CD4-positive, alpha-beta T cell (primary cell): Measurements from ENCODE around the gene TMEM150B. TPM values are rescaled to one million over a fixed set of nuclear protein-coding genes. Genes with fewer than 3 reads are reported as not detected.
A peak's percentile ranks its signal among the peaks of the same experiment; 100 is the strongest.

ENCODE experiments used
- ATAC-seq: fragments of 200-7000 bp; cut with Tn5 transposase; one replicate; pipeline ENCODE4 v1.10.0; 2022; ENCODE audit warnings: mild to moderate bottlenecking; ENCODE audit not compliant: poor library complexity
- CTCF ChIA-PET: fragments of 350-600 bp; sonication (Branson Sonifier 250); formaldehyde crosslinking; loops from one replicate; lab custom pipeline; 2021; ENCODE audit warnings: antibody characterized with exemption, inconsistent platforms; lab: Charles Lee
- POLR2A ChIA-PET: fragments of 350-600 bp; sonication (Branson Sonifier 250); formaldehyde crosslinking; loops from one replicate; lab custom pipeline; 2021; ENCODE audit warnings: antibody characterized with exemption, inconsistent platforms; lab: Charles Lee
- DNase-seq, 14 experiments: peaks; one replicate each; pipeline ENCODE4 v3.0.0-alpha.2; 2013 to 2020; ENCODE audit warnings: mixed read lengths in 2 of 14
- H3K27ac ChIP-seq, 2 donors: one replicate each; pipeline versions ENCODE4 v1.5.1 to v1.7.0; 2013; ENCODE audit warnings: low read length in 2 of 2, low read depth in 1 of 2, mild to moderate bottlenecking in 1 of 2
- H3K27me3 ChIP-seq, 2 experiments: 1 replicate in 1 of 2; 2 replicates in 1 of 2; pipeline versions ENCODE4 v1.6.1 to v1.7.0; 2013; ENCODE audit warnings: low read length in 2 of 2, control low read depth in 1 of 2, mild to moderate bottlenecking in 1 of 2, moderate library complexity in 1 of 2; ENCODE audit not compliant: insufficient read depth in 2 of 2, control insufficient read depth in 1 of 2
- H3K36me3 ChIP-seq: one replicate; pipeline ENCODE4 v1.6.1; 2013; ENCODE audit warnings: low read length, control low read depth; ENCODE audit not compliant: insufficient read depth
- H3K4me1 ChIP-seq: one replicate; pipeline ENCODE4 v1.6.1; 2013; ENCODE audit warnings: low read length, control low read depth; ENCODE audit not compliant: insufficient read depth
- H3K4me3 ChIP-seq: one replicate; pipeline ENCODE4 v1.5.1; 2013; ENCODE audit warnings: mild to moderate bottlenecking, low read length, moderate library complexity
- H3K9me3 ChIP-seq, 2 experiments: 1 replicate in 1 of 2; 2 replicates in 1 of 2; pipeline versions ENCODE4 v1.6.1 to v1.7.0; 2013; ENCODE audit warnings: low read length in 2 of 2, mild to moderate bottlenecking in 2 of 2, control low read depth in 1 of 2, moderate library complexity in 1 of 2; ENCODE audit not compliant: control insufficient read depth in 1 of 2, insufficient read depth in 1 of 2
- H3K27ac Mint-ChIP-seq: one replicate; pipeline ENCODE4 v1.8.0; 2020; ENCODE audit warnings: mixed read lengths
- H3K27me3 Mint-ChIP-seq: one replicate; pipeline ENCODE4 v1.8.0; 2021; ENCODE audit warnings: mixed read lengths
- H3K36me3 Mint-ChIP-seq: one replicate; pipeline ENCODE4 v1.8.0; 2021; ENCODE audit warnings: low read depth, mixed read lengths
- H3K4me1 Mint-ChIP-seq: one replicate; pipeline ENCODE4 v1.8.0; 2021; ENCODE audit warnings: low read depth, mixed read lengths
- H3K4me3 Mint-ChIP-seq: one replicate; pipeline ENCODE4 v1.8.0; 2020; ENCODE audit warnings: mild to moderate bottlenecking, mixed read lengths
- H3K9me3 Mint-ChIP-seq: one replicate; pipeline ENCODE4 v1.8.0; 2020; ENCODE audit warnings: mixed read lengths
- CTCF ChIP-seq: fragments of 200-600 bp; IDR thresholded peaks from one replicate; pipeline ENCODE4 v1.8.0; 2022; ENCODE audit warnings: antibody characterized with exemption, mild to moderate bottlenecking
- intact Hi-C, 2 experiments: fragments of 100-400 bp; cut with DNase I in 1 of 2; cut with micrococcal nuclease in 1 of 2; formaldehyde crosslinking; loops; one replicate each; pipeline versions ENCODE4 v1.15.1 to v1.9.0; 2023 to 2025; cut with DNase I, micrococcal nuclease
- total RNA-seq, 174 experiments: library from RNA in 2 of 174; stranded (reverse) in 2 of 174; gene quantifications; one replicate each; pipeline ENCODE4 v1.2.3 and lab custom pipeline; 2021 to 2026

Gene TMEM150B
- total RNA-seq, 2 experiments from 2014 or later, result not detected

GRCh38 chr19:55277494-55277893 is 47.6 kb downstream of the TMEM150B start:
- Mint-ChIP-seq H3K27me3 (no peaks in the 10 kb centered on the region), H3K4me3 (peak overlapping the region; percentile 51), H3K9me3 (no peaks in the 10 kb centered on the region), H3K27ac (no peak overlapping the region), H3K36me3 (peaks cover 55% of the 10 kb centered on the region), H3K4me1 (peaks cover 32% of the 10 kb centered on the region)
- H3K4me1 ChIP-seq, result peaks cover 35% of the 10 kb centered on the region
- DNase-seq (peak in 1 of 14 experiments; percentile 23), ATAC-seq (no peak)
- H3K27ac ChIP-seq, result peak overlapping the region in 1 of 2 donors; percentile 44
- POLR2A ChIA-PET, result interaction anchor here (5.9 kb wide), 1 partner anchor 18 kb away, joined by 79 read pairs; the partner anchor contains the start of gene PPP6R1
- no peak overlapping the region for H3K4me3 ChIP-seq
- TF ChIP-seq CTCF, result no peak
- no peaks in the 10 kb centered on the region for H3K9me3 ChIP-seq
- H3K27me3 ChIP-seq, result no peaks in the 10 kb centered on the region
- CTCF ChIA-PET, result no interaction called here
- H3K36me3 ChIP-seq, result peaks cover 28% of the 10 kb centered on the region
- intact Hi-C loops, result no loop called here

GRCh38 chr19:55276720-55277430 is 48.3 kb downstream of the TMEM150B start:
- ATAC-seq, result no peak
- H3K27ac Mint-ChIP-seq, result peak overlapping the region; percentile 77
- H3K27me3 Mint-ChIP-seq, result no peaks in the 10 kb centered on the region
- Histone ChIP-seq H3K27me3 (no peaks in the 10 kb centered on the region), H3K36me3 (peaks cover 33% of the 10 kb centered on the region), H3K4me3 (no peak overlapping the region), H3K9me3 (no peaks in the 10 kb centered on the region), H3K27ac (peak overlapping the region in 1 of 2 donors; percentile 44), H3K4me1 (peaks cover 35% of the 10 kb centered on the region)
- H3K36me3 Mint-ChIP-seq, result peaks cover 61% of the 10 kb centered on the region
- POLR2A ChIA-PET, result interaction anchor here (5.9 kb wide), 1 partner anchor 17 kb away, joined by 79 read pairs; the partner anchor contains the start of gene PPP6R1
- intact Hi-C loops, result no loop called here
- CTCF ChIA-PET, result no interaction called here
- no peaks in the 10 kb centered on the region for H3K9me3 Mint-ChIP-seq
- H3K4me3 Mint-ChIP-seq, result peak overlapping the region; percentile 61
- TF ChIP-seq CTCF, result no peak
- H3K4me1 Mint-ChIP-seq, result peaks cover 32% of the 10 kb centered on the region
- DNase-seq, result peak in 3 of 14 experiments; percentile 34 to 61 (median 36)

- ATAC-seq, result no peak
- peak in 3 of 14 experiments; percentile 38 to 76 (median 43) for DNase-seq
- H3K27ac ChIP-seq, result peak overlapping the region in 1 of 2 donors; percentile 44
- Mint-ChIP-seq H3K27ac (peak overlapping the region; percentile 77), H3K27me3 (no peaks in the 10 kb centered on the region), H3K36me3 (peaks cover 69% of the 10 kb centered on the region), H3K4me1 (peaks cover 28% of the 10 kb centered on the region), H3K9me3 (no peaks in the 10 kb centered on the region), H3K4me3 (peak overlapping the region; percentile 61)
- H3K4me3 ChIP-seq, result no peak overlapping the region
- H3K36me3 ChIP-seq, result peaks cover 33% of the 10 kb centered on the region
- H3K9me3 ChIP-seq, result no peaks in the 10 kb centered on the region
- no peak for TF ChIP-seq CTCF
- ChIA-PET CTCF (no interaction called here), POLR2A (interaction anchor here (0.6 to 5.9 kb wide), 2 partner anchors 17 to 22 kb away, joined by 3 to 79 read pairs; partner anchors contain the start of gene PPP6R1)
- peaks cover 35% of the 10 kb centered on the region for H3K4me1 ChIP-seq
- intact Hi-C loops, result no loop called here
- H3K27me3 ChIP-seq, result no peaks in the 10 kb centered on the region
Measured at GRCh38 chr19:55275851-55276719, 49.1 kb downstream of the TMEM150B start.
